Endothelial cell of umbilical vein (primary cell): ENCODE results near the gene INIP. TPM values are rescaled to one million over a fixed set of nuclear protein-coding genes. Genes with fewer than 3 reads are reported as not detected.

Experiments
- BruUV-seq: library from RNA; stranded (reverse); fragments of 400-500 nt; replicated peaks from 2 replicates; lab custom pipeline; 2021; lab: Mats Ljungman, UMichigan
- CTCF ChIA-PET: fragments of 300-600, 350-600 bp; sonication (Branson Sonifier 250); formaldehyde crosslinking; loops from one replicate; lab custom pipeline; 2021; ENCODE audit warnings: antibody characterized with exemption, inconsistent platforms; lab: Charles Lee
- POLR2A ChIA-PET: fragments of 300-600, 350-600 bp; sonication (Branson Sonifier 250); formaldehyde crosslinking; loops from one replicate; lab custom pipeline; 2021; ENCODE audit warnings: antibody characterized with exemption, inconsistent platforms; lab: Charles Lee
- DNase-seq: peaks from one replicate; pipeline ENCODE4 v3.0.0-alpha.2; 2011; ENCODE audit warnings: low read depth, low spot score
- FAIRE-seq: peaks from 2 replicates; lab custom pipeline; 2011; peaks lifted over from hg19 to GRCh38; lab: Jason Lieb, UNC
- H2AFZ ChIP-seq: 2 replicates; pipeline ENCODE4 v1.6.0; 2012; ENCODE audit warnings: low read depth, low read length, control low read depth, inconsistent platforms
- H3K27ac ChIP-seq: 2 replicates; pipeline ENCODE4 v1.5.1; 2011; ENCODE audit warnings: low read depth, mild to moderate bottlenecking, control low read depth, low read length, moderate library complexity; ENCODE audit not compliant: insufficient read depth
- H3K27me3 ChIP-seq, 2 experiments: 2 replicates each; pipeline versions ENCODE4 v1.6.0 to v1.6.1; 2011; ENCODE audit warnings: low read length in 2 of 2, mixed read lengths in 1 of 2; ENCODE audit not compliant: control insufficient read depth in 2 of 2, insufficient read depth in 2 of 2
- H3K36me3 ChIP-seq, 2 experiments: 2 replicates in 1 of 2; 3 replicates in 1 of 2; pipeline ENCODE4 v1.5.1; 2011; ENCODE audit warnings: low read length in 2 of 2, mild to moderate bottlenecking in 1 of 2, moderate library complexity in 1 of 2; ENCODE audit not compliant: control insufficient read depth in 2 of 2, insufficient read depth in 2 of 2; ENCODE audit errors: extremely low read depth in 1 of 2
- H3K4me1 ChIP-seq: 3 replicates; pipeline ENCODE4 v1.5.1; 2011; ENCODE audit warnings: mild to moderate bottlenecking, low read length; ENCODE audit not compliant: control insufficient read depth, insufficient read depth; ENCODE audit errors: extremely low read depth
- H3K4me2 ChIP-seq: 2 replicates; pipeline ENCODE4 v1.6.1; 2011; ENCODE audit warnings: low read length, control low read depth, mixed read lengths; ENCODE audit not compliant: insufficient read depth
- H3K4me3 ChIP-seq, 3 experiments: fragments of 200-600 bp in 1 of 3; sonication (generic), shearing (Covaris generic) in 1 of 3; replicated peaks in 1 of 3; 2 replicates each; pipeline ENCODE4 v1.5.1; 2011 to 2016; ENCODE audit warnings: control low read depth in 3 of 3, low read length in 3 of 3, mild to moderate bottlenecking in 2 of 3, inconsistent platforms in 1 of 3, low read depth in 1 of 3, moderate library complexity in 1 of 3; ENCODE audit not compliant: insufficient read depth in 1 of 3
- H3K79me2 ChIP-seq: 2 replicates; pipeline ENCODE4 v1.6.0; 2012; ENCODE audit warnings: low read length, inconsistent platforms; ENCODE audit not compliant: control insufficient read depth, insufficient read depth
- H3K9ac ChIP-seq: replicated peaks from 2 replicates; pipeline ENCODE3; 2011; ENCODE audit warnings: low read length, control low read depth; ENCODE audit not compliant: insufficient read depth; ENCODE audit errors: extremely low read depth
- H3K9me1 ChIP-seq: replicated peaks from 3 replicates; pipeline ENCODE4 v1.6.0; 2011; ENCODE audit warnings: mild to moderate bottlenecking, low read length; ENCODE audit not compliant: control insufficient read depth, insufficient read depth; ENCODE audit errors: extremely low read depth
- H3K9me3 ChIP-seq: replicated peaks from 2 replicates; pipeline ENCODE4 v1.5.1; 2012; ENCODE audit warnings: low read length, inconsistent platforms; ENCODE audit not compliant: control insufficient read depth, insufficient read depth
- H4K20me1 ChIP-seq: replicated peaks from 2 replicates; pipeline ENCODE3; 2011; ENCODE audit warnings: mild to moderate bottlenecking, low read length; ENCODE audit not compliant: control insufficient read depth, insufficient read depth; ENCODE audit errors: extremely low read depth
- CTCF ChIP-seq, 2 donors: IDR thresholded peaks; 1 replicate in 1 of 2; 2 replicates in 1 of 2; pipeline ENCODE4 v1.5.1; 2011; ENCODE audit warnings: low read length in 2 of 2, mild to moderate bottlenecking in 2 of 2, moderate library complexity in 2 of 2, control low read depth in 1 of 2, inconsistent platforms in 1 of 2, low read depth in 1 of 2; ENCODE audit not compliant: insufficient read depth in 1 of 2; ENCODE audit errors: extremely low read depth in 1 of 2
- EZH2 ChIP-seq: IDR thresholded peaks from 2 replicates; pipeline ENCODE4 v1.6.1; 2012; ENCODE audit warnings: borderline replicate concordance, low read depth, mild to moderate bottlenecking, moderate library complexity, low read length, inconsistent platforms; ENCODE audit not compliant: severe bottlenecking
- FOS ChIP-seq: IDR thresholded peaks from 2 replicates; pipeline ENCODE4 v1.6.1; 2011; ENCODE audit warnings: mild to moderate bottlenecking, low read length, moderate library complexity, borderline replicate concordance; ENCODE audit not compliant: insufficient read depth
- GATA2 ChIP-seq: IDR thresholded peaks from 2 replicates; pipeline ENCODE4 v1.7.0; 2011; ENCODE audit warnings: low read depth, mild to moderate bottlenecking, moderate library complexity, mixed read lengths, low read length; ENCODE audit not compliant: insufficient read length, insufficient read depth
- JUN ChIP-seq: IDR thresholded peaks from 2 replicates; pipeline ENCODE4 v1.6.1; 2011; ENCODE audit warnings: borderline replicate concordance, low read depth; ENCODE audit not compliant: insufficient read length, insufficient read depth
- MAX ChIP-seq: IDR thresholded peaks from 2 replicates; pipeline ENCODE4 v1.6.1; 2011; ENCODE audit not compliant: insufficient read depth, insufficient read length
- MYC ChIP-seq: IDR thresholded peaks from one replicate; pipeline ENCODE4 v1.6.1; 2011; ENCODE audit warnings: mild to moderate bottlenecking, low read depth, low read length
- POLR2A ChIP-seq: IDR thresholded peaks from 2 replicates; pipeline ENCODE4 v1.6.1; 2012; ENCODE audit warnings: low read depth, mild to moderate bottlenecking, control low read depth, low read length
- POLR2AphosphoS5 ChIP-seq: IDR thresholded peaks from 2 replicates; pipeline ENCODE4 v1.6.1; 2012; ENCODE audit warnings: low read depth, mild to moderate bottlenecking, control low read depth, low read length, moderate library complexity; ENCODE audit not compliant: insufficient read depth
- dilution Hi-C: fragments of 300-500 bp; cut with MboI; formaldehyde crosslinking; loops from one replicate; pipeline ENCODE4 v1.15.0; 2019; ENCODE audit warnings: low sequenced_read_pairs; ENCODE audit not compliant: extremely low pct_ligation_motif_present
- intact Hi-C: fragments of 100-400 bp; cut with micrococcal nuclease; formaldehyde crosslinking; loops from one replicate; pipeline ENCODE4 v1.10.0; 2022
- polyA plus RNA-seq, 4 experiments: library from polyadenylated mRNA; depleted of rRNA in 3 of 4; stranded (reverse) in 3 of 4; unstranded in 1 of 4; fragments of >200 nt; gene quantifications; 2 replicates each; pipeline versions ENCODE4 v1.2.1 to v1.2.3, GENCODE V29; 2011 to 2012; ENCODE audit warnings: missing spikeins in 1 of 4
- total RNA-seq: library from RNA; stranded (reverse); gene quantifications from 2 replicates; pipeline ENCODE4 v1.2.3, GENCODE V29; 2021

INIP gene
- total and polyA plus RNA-seq, 2 donors (not counting 3 experiments of a cell fraction or from before 2014, with no cell fraction given) = 12.3 to 25.7 TPM

GRCh38 chr9:112765281-112765680, 47.4 kb upstream of the INIP start:
- CTCF ChIA-PET = no interaction called here
- intact Hi-C loops (no loop called here), dilution Hi-C loops (no loop called here)
- POLR2A ChIA-PET = no interaction called here
- Histone ChIP-seq H3K4me2 (no peak overlapping the region), H3K9me3 (no peaks in the 10 kb centered on the region), H3K4me1 (no peaks in the 10 kb centered on the region), H3K36me3 (no peaks in the 10 kb centered on the region), H3K79me2 (no peaks in the 10 kb centered on the region), H3K9me1 (no peaks in the 10 kb centered on the region), H3K27ac (no peak overlapping the region), H2AFZ (no peak overlapping the region), H3K27me3 (no peaks in the 10 kb centered on the region), H3K9ac (no peak overlapping the region), H3K4me3 (no peak overlapping the region), H4K20me1 (no peaks in the 10 kb centered on the region)
- no TSS peak for BruUV-seq
- FAIRE-seq (no peak), DNase-seq (no peak)
- TF ChIP-seq MAX = no peak
- no peak for TF ChIP-seq JUN
- TF ChIP-seq FOS = no peak
- no peak for TF ChIP-seq EZH2
- no peak for TF ChIP-seq GATA2
- TF ChIP-seq POLR2AphosphoS5 = no peak
- TF ChIP-seq POLR2A = no peak
- TF ChIP-seq CTCF (IDR thresholded peaks at IDR 0.05; ENCODE audit: extremely low read depth in 1 of 2, insufficient read depth in 1 of 2, low read depth in 1 of 2, low read length in 2 of 2) = no peak
- TF ChIP-seq MYC = no peak
